GM10248 (cell line): Measurements from ENCODE around the gene GPHN.
"Not testable (repeated sequence)": the region's sequence is repeated elsewhere in the genome, so short reads cannot be mapped to it uniquely, and the experiment has no call there.

ENCODE experiments used
- CTCF ChIA-PET: fragments of 300-600 bp; sonication (Branson Sonifier 250); formaldehyde crosslinking; extraction: SDS; loops from one replicate; lab custom pipeline; 2021; ENCODE audit warnings: antibody characterized with exemption; lab: Yijun Ruan, JAX
- POLR2A ChIA-PET: fragments of 350-650 bp; sonication (Branson Sonifier 250); formaldehyde crosslinking; extraction: SDS; loops from one replicate; lab custom pipeline; 2020; ENCODE audit warnings: antibody characterized with exemption; lab: Yijun Ruan, JAX
- DNase-seq: peaks from one replicate; pipeline ENCODE4 v3.0.0; 2012; ENCODE audit errors: extremely low spot score
- TF ChIP-seq, protein P1 (sequence below): IDR thresholded peaks from 2 replicates; pipeline ENCODE4 v1.5.1; 2012; ENCODE audit warnings: mild to moderate bottlenecking, low read depth; ENCODE audit errors: extremely low read depth, missing control alignments, control extremely low read depth

The GPHN gene

DNA sequence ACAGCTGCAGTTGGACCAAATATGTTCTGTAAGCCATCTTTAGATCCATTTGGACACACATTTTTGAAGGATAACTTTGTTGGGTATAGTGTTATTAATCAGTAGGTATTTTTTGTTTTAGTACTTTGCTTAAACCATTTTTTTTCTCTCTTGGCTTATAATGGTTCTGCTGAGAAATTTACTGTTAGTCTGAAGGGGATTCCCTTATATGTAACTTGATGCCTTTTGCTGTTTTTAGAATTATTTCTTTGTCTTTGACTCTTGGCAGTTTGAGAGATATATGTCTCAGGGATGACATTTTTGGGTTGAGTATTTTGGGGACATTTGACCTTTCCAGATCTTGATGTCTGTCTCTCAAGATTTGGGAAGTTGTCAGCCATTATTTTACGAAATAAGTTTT lies 169.8 kb downstream of the GPHN start:
- no peak for DNase-seq
- ChIA-PET CTCF (no interaction called here), POLR2A (no interaction called here)
- TF ChIP-seq, protein P1, sequence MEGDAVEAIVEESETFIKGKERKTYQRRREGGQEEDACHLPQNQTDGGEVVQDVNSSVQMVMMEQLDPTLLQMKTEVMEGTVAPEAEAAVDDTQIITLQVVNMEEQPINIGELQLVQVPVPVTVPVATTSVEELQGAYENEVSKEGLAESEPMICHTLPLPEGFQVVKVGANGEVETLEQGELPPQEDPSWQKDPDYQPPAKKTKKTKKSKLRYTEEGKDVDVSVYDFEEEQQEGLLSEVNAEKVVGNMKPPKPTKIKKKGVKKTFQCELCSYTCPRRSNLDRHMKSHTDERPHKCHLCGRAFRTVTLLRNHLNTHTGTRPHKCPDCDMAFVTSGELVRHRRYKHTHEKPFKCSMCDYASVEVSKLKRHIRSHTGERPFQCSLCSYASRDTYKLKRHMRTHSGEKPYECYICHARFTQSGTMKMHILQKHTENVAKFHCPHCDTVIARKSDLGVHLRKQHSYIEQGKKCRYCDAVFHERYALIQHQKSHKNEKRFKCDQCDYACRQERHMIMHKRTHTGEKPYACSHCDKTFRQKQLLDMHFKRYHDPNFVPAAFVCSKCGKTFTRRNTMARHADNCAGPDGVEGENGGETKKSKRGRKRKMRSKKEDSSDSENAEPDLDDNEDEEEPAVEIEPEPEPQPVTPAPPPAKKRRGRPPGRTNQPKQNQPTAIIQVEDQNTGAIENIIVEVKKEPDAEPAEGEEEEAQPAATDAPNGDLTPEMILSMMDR, result no peak

DNA sequence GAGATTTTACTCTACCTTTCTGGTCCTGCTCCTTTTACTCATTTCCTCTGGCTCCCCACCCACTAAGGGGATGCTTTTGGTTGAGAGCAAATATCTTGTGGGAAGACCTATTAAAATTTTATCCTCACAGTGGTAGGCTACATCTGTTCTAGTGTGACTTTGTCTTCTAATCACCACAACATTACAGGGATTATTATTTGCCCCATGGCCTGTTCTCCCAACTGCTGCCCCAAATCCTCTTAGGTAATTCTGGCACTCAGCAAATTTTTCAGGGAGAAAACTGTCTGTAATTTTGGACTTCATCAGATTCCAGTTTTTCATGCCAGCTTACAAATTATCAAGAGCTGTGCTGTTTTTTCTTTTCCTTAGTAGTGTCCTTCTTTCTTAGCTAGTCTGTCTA lies 172.3 kb downstream of the GPHN start:
- no peak for DNase-seq
- POLR2A ChIA-PET, result no interaction called here
- TF ChIP-seq, protein P1, result no peak
- CTCF ChIA-PET, result no interaction called here

DNA sequence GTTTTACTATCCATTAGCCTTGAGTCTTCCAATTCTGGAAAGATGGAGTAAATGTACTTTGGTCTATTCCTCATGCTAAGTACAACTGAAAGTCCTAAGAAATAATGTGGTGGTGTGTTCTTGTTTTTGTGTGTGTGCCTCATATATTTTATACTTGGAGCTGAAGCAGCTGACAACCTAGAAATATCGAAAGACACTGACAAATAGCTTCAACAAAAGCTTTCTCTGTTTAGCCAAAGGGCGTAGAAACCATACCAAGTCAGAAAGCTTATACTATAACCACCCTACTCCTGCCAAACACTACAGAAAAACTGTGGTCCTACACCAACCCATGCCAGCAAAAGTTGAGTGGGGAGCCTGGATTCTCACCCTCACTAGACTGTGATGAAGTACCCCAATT lies 188.4 kb downstream of the GPHN start:
- TF ChIP-seq, protein P1, result no peak
- DNase-seq, result no peak
- CTCF ChIA-PET, result no interaction called here
- POLR2A ChIA-PET, result no interaction called here

DNA sequence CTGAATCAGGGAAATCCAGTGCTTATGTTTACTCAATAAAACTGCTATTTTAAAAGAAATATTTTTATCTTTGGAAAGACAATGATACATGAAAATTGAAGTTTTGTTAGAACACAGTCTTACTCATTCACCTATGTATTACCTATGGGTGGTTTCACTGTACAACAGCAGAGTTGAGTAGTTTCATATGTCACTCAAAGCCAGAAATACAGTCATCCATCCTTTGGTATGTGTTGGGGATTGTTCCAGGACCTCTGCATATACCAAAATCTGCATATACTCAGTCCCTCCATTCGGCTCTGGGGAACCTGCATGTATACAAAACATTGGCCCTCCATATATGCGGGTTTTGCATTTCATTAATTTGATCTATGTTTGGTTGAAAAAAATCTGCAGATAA lies 190.6 kb downstream of the GPHN start:
- CTCF ChIA-PET, result interaction anchor here (1.4 kb wide), 1 partner anchor 36 kb away, joined by 3 read pairs; no protein-coding TSS in a partner anchor
- TF ChIP-seq, protein P1, result no peak
- POLR2A ChIA-PET, result no interaction called here

DNA sequence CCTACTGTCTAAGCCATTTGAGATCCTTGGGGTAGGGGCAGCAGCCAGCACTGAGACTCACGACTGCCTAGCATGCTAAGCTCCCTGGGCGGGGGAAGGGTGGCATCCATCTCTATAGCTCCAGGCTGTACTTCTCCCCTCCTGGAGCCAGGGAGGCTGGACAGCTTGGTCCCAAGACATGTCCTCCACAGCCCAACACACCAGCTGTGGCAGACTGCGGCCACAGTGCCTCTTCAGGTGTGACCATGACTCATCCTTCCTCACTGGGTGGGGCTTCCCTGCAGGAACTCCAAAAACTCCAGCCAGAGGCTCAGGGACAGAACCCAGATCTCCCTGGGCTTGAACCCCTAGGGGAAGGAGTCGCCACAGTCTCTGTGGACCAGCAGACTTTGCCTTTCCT lies 193.9 kb downstream of the GPHN start:
- ChIA-PET CTCF (interaction anchor here (0.6 kb wide), 1 partner anchor 213 kb away, joined by 3 read pairs; no protein-coding TSS in a partner anchor), POLR2A (no interaction called here)
- TF ChIP-seq, protein P1, result no peak

More for the DNA sequence above, 190.6 kb downstream of the GPHN start:
- no peak for DNase-seq

DNA sequence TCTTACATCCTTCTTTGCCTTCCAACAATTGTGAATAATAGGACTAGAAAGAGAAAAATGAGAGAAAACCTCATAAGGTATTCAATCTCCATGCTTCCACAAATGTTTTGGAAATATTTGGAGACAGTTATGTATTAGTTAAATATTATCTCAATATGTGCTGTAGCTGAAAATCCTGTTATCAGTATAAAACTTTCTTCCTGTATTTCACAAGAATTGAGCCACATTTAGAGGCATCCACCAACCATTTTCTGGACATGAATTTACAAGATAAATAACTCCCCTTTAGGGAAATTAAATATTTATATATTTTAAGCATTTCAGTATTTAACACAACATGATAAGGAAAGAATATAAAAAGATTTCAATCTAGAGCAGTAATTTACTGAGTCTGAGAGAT lies 200.3 kb downstream of the GPHN start:
- ChIA-PET CTCF (interaction anchor here (1.3 to 1.8 kb wide), 2 partner anchors 10 to 58 kb away, joined by 4 read pairs; no protein-coding TSS in a partner anchor), POLR2A (no interaction called here)
- DNase-seq, result no peak
- TF ChIP-seq, protein P1, result no peak

More for the DNA sequence above, 193.9 kb downstream of the GPHN start:
- no peak for DNase-seq

DNA sequence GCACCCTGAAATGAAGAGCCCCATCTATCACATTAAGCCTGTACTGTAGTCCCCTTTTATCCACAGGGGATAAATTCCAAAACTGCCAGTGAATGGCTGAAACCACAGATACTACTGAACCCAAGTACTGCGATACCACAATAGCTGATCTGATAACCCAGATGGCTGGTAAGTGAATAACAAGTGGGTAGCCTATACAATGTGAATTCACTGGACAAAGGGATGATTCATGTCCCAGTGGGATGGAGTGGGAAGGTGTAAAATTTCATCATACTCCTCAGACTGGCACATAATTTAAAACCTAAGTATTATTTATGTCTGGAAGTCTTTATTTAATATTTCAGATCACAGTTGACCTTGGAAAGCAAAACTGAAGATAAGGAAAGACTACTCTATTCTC lies 201.3 kb downstream of the GPHN start:
- TF ChIP-seq, protein P1, result no peak
- ChIA-PET CTCF (interaction anchor here (1.3 to 1.8 kb wide), 2 partner anchors 9 to 59 kb away, joined by 4 read pairs; no protein-coding TSS in a partner anchor), POLR2A (no interaction called here)
- no peak for DNase-seq

DNA sequence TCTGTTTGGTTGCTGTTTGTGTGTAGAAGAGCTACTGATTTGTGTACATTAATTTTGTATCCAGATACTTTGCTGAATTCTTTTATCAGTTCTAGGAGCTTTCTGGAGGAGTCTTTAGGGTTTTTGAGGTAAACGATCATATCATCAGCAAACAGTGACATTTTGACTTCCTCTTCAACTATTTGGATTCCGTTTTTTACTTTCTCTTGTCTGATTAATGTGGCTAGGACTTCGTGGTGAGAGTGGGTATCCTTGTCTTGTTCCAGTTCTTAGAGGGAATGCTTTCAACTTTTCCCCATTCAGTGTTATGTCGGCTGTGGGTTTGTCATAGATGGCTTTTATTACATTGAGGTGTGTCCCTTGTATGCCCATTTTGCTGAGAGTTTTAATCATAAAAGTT lies 206.3 kb downstream of the GPHN start:
- POLR2A ChIA-PET, DNase-seq, CTCF ChIA-PET: not testable (repeated sequence)

DNA sequence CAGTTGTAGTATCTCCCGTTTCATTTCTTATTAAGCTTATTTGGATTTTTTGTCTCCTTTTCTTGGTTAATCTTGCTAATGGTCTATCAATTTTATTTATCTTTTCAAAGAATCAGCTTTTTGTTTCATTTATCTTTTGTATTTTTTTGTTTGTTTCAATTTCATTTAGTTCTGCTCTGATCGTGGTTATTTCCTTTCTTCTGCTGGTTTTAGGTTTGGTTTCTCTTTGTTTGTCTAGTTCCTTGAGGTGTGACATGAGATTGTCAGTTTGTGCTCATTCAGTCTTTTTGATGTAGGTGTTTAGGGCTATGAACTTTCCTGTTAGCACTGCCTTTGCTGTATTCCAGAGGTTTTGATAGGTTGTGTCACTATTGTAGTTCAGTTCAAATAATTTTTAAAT lies 207.4 kb downstream of the GPHN start:
- CTCF ChIA-PET, POLR2A ChIA-PET: not testable (repeated sequence)

More for the DNA sequence above, 207.4 kb downstream of the GPHN start:
- not testable (repeated sequence) for DNase-seq
